ENCODE data around the gene IZUMO2.
"Not testable (repeated sequence)": the region's sequence is repeated elsewhere in the genome, so short reads cannot be mapped to it uniquely, and the experiment has no call there.

Gene IZUMO2

DNA sequence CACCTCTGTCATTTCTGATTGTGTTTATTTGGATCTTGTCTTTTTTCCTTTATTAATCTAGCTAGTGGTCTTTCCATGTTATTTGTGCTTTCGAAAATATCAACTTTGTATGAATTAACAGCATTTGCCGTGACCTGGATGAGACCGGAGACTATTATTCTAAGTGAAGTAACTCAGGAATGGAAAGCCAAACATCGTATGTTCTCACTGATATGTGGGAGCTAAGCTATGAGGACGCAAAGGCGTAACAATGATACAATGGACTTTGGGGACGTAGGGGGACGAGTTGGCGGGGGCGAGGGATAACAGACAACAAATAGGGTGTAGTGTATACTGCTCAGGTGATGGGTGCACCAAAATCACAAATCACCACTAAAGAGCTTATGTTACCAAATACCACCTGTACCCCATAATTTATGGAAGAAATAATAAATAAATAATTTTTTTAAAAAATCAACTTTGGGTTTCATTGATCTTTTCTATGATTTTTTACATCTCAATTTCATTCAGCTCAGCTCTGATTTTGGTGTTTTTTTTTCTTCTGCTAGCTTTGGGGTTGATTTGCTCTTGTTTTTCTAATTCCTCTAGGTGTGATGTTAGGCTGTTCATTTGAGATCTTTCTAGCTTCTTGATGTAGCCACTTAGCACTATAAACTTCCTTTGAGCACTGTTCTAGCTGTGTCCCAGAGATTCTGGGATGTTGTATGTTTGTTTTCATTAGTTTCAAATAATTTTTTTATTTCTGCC, 27.1 kb downstream of the IZUMO2 start:
- not testable (repeated sequence) for DNase-seq (ENCODE audit: low spot score)

DNA sequence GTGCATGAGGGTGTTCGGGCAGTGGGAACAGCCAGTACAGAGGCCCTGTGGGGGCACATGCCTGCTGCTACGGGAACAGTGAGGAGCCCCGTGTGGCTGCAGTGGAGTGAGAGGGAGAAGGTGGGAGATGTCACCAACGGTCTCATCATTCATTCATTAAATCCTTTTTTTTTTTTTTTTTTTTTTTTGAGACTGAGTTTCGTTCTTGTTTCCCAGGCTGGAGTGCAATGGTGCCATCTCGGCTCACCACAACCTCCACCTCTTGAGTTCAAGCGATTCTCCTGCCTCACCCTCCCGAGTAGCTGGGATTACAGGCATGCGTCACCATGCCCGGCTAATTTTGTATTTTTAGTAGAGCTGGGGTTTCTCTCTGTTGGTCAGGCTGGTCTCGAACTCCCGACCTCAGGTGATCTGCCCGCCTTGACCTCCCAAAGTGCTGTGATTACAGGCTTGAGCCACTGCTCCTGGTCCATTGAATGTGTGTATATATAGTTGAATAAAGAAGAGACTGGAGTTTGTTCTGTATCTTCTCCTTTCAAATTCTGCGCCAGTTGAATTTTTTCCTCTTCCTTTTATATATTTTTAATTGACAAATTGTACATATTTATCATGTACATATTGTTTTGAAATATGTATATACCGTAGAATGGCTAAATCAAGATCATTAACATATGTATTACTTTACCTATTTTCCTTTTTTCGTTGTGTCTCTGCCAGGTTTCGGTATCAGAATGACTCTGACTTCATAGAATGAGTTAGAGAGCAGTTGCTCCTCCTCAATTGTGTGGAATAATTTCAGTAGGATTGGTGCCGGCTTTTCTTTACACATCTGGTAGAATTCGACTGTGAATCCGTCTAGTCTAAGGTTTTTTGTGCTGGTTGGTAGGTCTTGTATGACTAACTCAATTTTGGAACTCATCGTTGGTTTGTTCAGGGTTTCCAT, 28.0 kb downstream of the IZUMO2 start:
- DNase-seq (ENCODE audit: low spot score), result not testable (repeated sequence)

DNA sequence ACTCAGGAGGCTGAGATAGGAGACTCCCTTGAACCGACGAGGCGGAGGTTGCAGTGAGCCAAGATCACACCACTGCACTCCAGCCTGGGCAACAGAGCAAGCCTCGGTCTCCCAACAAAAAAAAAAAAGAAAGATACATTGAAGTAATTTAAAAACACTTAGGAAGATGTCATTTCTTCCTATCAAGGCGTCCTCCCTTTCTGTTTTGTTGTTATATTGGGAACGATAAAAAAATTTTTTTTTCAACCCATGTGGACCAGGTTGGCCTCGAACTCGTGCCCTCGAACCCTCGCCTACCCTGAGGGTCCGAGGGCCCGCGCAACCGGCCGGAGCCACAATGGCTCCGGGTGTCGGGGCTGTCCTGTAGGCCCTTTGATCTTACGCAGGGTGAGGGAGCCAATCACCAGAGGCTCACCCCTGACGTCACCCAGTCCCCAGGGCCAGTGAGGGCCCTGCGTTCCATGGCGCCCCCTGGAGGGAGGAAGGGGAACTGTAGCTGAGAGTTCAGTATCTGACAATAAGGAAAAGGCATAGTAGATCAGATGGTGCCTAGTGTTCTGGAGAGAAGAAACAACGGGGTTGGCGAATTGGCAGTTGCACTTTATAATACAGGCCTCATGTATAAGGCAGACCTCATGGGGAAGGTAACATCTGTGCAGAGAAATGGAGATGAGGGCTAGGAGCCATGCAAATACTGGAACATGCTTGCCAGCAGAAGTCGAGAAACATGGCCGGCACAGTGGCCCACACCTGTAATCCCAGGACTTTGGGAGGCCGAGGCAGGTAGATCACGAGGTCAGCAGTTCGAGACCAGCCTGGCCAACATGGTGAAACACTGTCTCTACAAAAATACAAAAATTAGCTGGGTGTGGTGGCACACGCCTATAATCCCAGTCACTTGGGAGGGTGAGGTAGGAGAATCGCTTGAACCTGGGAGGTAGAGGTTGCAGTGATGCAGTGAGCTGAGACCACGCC, 29.3 kb downstream of the IZUMO2 start:
- not testable (repeated sequence) for DNase-seq (ENCODE audit: low spot score)

DNA sequence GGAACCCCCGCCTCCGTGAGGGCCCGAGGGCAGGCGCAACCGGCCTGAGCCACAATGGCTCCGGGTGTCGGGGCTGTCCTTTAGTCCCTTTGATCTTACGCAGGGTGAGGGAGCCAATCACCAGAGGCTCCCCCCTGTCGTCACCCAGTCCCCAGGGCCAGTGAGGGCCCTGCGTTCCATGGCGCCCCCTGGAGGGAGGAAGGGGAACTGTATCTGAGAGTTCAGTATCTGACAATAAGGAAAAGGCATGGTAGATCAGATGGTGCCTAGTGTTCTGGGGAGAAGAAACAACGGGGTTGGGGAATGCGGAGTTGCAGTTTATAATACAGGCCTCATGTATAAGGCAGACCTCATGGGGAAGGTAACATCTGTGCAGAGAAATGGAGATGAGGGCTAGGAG, 59.1 kb downstream of the IZUMO2 start:
- DNase-seq (ENCODE audit: low spot score), result not testable (repeated sequence)

DNA sequence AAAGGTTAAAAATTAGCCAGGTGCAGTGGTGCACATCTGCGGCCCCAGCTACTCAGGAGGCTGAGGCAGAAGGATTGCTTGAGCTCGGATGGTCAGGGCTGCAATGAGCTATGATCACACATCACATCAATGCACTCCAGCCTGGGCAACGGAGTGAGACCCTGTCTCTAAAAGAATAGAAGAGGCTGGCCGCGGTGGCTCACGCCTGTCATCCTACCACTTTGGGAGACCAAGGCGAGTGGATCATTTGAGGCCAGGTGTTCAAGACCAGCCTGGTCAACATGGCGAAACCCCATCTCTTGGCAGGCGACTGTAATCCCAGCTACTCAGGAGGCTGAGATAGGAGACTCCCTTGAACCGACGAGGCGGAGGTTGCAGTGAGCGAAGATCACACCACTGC, 59.7 kb downstream of the IZUMO2 start:
- not testable (repeated sequence) for DNase-seq (ENCODE audit: low spot score)
